Esophagus muscularis mucosa (tissue), 4 donors: Measurements from ENCODE around the gene NOL6.

ENCODE experiments used
- EP300 ChIP-seq: sonication (generic); formaldehyde crosslinking; IDR thresholded peaks from one replicate; pipeline ENCODE4 v1.6.1; 2017; ENCODE audit warnings: antibody characterized with exemption
- POLR2A ChIP-seq: fragments of 450-650 bp; IDR thresholded peaks from one replicate; pipeline ENCODE4 v1.6.1; 2017; ENCODE audit warnings: antibody characterized with exemption, moderate library complexity, mild to moderate bottlenecking, low read depth
- POLR2AphosphoS5 ChIP-seq, 2 donors: sonication (generic); formaldehyde crosslinking; IDR thresholded peaks; one replicate each; pipeline ENCODE4 v1.6.1; 2017; ENCODE audit warnings: antibody characterized with exemption in 2 of 2
- TF ChIP-seq, protein P1 (sequence below), 3 experiments: fragments of 200-600 bp in 2 of 3; fragments of 450-650 bp in 1 of 3; sonication (generic) in 2 of 3; IDR thresholded peaks; one replicate each; pipeline ENCODE4 v1.5.1; 2017 to 2019; ENCODE audit warnings: antibody characterized with exemption in 3 of 3, mild to moderate bottlenecking in 2 of 3, moderate library complexity in 1 of 3

DNA sequence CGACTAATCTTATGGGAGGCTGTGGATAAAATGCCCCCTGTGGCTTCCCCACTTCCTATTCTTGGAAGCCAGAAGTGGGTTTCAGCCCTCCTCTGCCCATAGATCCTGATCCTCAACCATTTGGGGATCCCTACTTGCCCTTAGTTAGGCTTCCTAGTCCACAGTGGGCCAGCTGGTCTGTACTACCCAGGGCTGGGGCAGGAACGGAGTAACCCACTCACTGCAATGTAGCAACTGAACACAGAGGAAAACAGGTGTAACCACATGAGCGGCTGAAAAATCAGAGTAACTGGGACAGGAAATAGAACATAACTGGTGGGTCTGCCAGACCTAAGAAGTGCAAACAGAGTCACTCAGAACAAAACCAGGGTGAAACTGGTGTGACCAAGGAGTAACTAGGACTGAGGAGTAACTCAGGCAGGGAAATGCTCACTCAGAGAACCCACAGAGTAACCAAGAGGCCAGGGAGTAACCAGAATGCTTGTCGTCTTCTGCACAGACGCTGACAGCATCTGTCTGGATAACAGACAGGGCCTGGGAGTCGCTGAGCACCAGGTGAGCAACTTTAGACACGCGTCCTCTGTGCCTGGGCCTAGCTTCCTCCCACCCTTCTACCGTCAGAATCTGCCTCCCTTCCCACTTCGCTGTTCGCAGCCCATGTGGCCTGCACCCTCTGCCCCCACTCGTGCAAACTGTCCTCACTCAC, 27.3 kb downstream of the NOL6 start:
- TF ChIP-seq POLR2A (no peak), POLR2AphosphoS5 (IDR thresholded peaks at IDR 0.05) (no peak), EP300 (no peak)
- TF ChIP-seq, protein P1, sequence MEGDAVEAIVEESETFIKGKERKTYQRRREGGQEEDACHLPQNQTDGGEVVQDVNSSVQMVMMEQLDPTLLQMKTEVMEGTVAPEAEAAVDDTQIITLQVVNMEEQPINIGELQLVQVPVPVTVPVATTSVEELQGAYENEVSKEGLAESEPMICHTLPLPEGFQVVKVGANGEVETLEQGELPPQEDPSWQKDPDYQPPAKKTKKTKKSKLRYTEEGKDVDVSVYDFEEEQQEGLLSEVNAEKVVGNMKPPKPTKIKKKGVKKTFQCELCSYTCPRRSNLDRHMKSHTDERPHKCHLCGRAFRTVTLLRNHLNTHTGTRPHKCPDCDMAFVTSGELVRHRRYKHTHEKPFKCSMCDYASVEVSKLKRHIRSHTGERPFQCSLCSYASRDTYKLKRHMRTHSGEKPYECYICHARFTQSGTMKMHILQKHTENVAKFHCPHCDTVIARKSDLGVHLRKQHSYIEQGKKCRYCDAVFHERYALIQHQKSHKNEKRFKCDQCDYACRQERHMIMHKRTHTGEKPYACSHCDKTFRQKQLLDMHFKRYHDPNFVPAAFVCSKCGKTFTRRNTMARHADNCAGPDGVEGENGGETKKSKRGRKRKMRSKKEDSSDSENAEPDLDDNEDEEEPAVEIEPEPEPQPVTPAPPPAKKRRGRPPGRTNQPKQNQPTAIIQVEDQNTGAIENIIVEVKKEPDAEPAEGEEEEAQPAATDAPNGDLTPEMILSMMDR (IDR thresholded peaks at IDR 0.05) = no peak
